ENCODE measurements around the gene KRTAP9-9.
"Not testable (repeated sequence)": the region's sequence is repeated elsewhere in the genome, so short reads cannot be mapped to it uniquely, and the experiment has no call there.

KRTAP9-9 gene

DNA sequence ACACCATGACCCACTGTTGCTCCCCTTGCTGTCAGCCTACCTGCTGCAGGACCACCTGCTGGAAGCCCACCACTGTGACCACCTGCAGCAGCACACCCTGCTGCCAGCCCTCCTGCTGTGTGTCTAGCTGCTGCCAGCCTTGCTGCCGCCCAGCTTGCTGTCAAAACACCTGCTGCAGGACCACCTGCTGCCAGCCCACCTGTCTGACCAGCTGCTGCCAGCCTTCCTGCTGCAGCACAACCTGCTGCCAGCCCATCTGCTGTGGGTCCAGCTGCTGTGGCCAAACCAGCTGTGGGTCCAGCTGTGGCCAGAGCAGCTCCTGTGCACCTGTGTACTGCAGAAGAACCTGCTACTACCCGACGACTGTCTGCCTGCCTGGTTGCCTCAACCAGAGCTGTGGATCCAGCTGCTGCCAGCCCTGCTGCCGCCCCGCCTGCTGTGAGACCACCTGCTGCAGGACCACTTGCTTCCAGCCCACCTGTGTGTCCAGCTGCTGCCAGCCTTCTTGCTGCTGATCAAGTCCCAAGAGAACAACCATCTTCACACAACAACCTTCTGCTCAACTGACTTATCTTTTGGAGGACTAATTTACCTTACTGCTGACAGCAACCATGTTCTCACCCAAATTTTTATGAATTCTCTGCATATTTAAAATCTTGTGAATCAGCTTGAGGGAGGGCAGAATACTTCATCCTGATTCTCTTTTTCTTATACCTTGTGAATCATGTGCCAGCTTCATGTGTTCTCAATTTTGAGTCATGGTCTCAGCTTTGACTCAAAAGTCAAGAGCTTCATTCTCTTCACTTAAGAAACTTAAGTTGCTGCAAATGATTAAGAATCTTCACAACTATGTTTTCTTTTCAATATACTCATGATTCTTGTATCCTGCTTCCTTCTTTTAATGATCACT lies at the start of gene KRTAP9-9:
Gene KRTAP9-9 (plus strand): TSS at position 4 of the 910 bp plus-strand sequence.
- H3K9me3 Mint-ChIP-seq, H3K4me1 Mint-ChIP-seq, H3K4me3 Mint-ChIP-seq, H3K27ac Mint-ChIP-seq, DNase-seq, H3K36me3 Mint-ChIP-seq: not testable (repeated sequence)
- H3K27me3 Mint-ChIP-seq = peaks cover 14% of the 10 kb centered on the region
- CTCF ChIA-PET = interaction anchor here (0.6 kb wide), 1 partner anchor 208 kb away, joined by 3 read pairs; no protein-coding TSS in a partner anchor

DNA sequence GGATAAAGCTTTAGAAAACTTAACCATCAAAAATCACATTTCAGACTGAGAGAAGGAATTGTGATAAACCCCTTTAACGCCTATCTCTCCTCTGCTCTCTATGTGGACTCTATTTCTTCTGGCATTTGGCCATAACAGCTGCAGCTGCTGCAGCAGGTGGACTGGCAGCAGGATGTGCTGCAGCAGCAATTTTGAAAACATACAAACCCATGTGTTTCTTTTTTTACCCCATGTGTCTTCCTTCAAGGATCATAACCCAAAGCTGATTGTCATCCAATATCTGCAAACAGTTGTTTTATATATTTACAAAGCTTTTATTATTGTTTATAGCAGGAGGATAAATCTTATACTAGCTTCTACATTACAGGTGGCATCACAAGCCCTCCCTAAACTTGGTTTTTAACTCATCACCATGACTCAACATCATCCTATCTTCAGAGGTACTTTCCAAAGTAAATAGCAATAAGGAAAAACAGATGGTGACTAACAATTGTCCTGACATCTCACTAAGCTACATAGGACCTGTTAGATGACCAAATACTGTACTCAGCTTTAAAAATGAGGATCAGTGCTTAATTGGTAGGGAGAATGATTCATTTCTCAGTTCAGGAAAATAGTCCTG lies 43.2 kb upstream of the KRTAP9-9 start:
- Mint-ChIP-seq H3K4me3 (no peak overlapping the region), H3K36me3 (no peaks in the 10 kb centered on the region), H3K27ac (no peak overlapping the region), H3K4me1 (no peaks in the 10 kb centered on the region), H3K27me3 (peaks cover 15% of the 10 kb centered on the region), H3K9me3 (no peaks in the 10 kb centered on the region)
- no peak for DNase-seq
- CTCF ChIA-PET = interaction anchor here (0.7 kb wide), 1 partner anchor 262 kb away, joined by 3 read pairs; no protein-coding TSS in a partner anchor

DNA sequence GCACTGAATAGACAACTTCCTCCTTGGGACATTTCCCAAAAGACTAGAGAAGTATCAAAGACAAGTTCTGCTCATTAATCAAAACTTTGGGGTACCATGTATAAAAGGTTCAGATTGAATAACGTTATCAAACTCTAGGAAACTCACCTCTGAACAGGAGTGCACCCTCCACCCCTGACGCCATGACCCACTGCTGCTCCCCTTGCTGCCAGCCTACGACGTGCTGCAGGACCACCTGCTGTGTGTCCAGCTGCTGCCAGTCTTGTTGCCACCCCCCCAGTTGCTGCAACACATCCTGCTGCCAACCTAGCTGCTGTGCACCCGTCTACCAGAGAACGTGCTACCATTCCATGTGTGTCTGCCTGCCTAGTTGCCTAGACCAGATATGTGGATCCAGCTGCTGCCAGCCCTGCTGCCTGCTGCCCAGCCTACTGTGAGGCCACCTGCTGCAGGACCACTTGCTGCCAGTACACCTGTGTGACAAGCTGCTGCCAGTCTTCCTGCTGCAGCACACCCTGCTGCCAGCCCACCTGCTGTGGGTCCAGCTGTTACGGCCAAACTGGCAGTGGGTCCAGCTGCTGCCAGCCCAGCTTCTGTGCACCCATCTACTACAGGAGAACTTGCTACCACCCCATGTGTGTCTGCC lies 42.5 kb upstream of the KRTAP9-9 start:
- CTCF ChIA-PET = no interaction called here
- Mint-ChIP-seq H3K36me3 (no peaks in the 10 kb centered on the region), H3K27me3 (peaks cover 15% of the 10 kb centered on the region), H3K27ac (no peak overlapping the region), H3K4me3 (no peak overlapping the region), H3K4me1 (no peaks in the 10 kb centered on the region), H3K9me3 (no peaks in the 10 kb centered on the region)
- no peak for DNase-seq

DNA sequence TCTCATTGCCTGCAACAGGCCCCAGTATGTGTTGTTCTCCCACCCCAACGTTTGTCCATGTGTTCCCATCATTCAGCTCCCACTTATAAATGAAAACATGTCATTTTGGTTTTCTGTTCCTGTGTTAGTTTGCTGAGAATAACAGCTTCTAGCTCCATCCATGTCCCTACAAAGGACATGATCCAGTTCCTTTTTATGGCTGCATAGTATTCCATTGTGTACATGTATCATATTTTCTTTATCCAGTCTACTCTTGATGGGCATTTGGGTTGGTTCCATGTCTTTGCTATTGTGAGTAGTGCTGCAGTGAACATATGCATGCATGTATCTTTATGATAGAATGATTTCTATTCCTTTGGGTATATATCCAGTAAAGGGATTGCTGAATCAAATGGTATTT lies 39.5 kb upstream of the KRTAP9-9 start:
- Mint-ChIP-seq H3K27ac (no peak overlapping the region), H3K4me3 (no peak overlapping the region), H3K4me1 (no peaks in the 10 kb centered on the region), H3K36me3 (no peaks in the 10 kb centered on the region), H3K27me3 (peaks cover 11% of the 10 kb centered on the region), H3K9me3 (peaks cover 2% of the 10 kb centered on the region)
- DNase-seq = no peak
- CTCF ChIA-PET = no interaction called here

DNA sequence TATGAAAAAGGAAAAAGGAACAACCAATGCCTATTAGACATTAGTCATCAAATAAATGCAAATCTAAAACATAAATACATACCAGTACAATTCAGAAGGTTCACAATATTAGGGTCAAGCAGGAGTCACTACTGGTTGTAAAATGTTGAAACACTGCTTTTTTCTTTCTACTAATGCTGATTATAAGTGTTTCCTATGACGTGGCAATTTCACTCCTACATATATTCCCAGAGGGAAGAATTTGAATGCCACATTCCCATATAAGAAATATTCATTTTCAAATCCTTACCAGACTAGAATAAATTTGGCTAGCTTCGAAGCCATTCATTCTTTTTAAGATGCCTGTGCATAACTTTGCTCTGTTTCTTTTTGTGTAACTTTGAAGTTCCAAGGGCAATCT lies 31.4 kb upstream of the KRTAP9-9 start:
- Mint-ChIP-seq H3K27ac (no peak overlapping the region), H3K9me3 (peaks cover 2% of the 10 kb centered on the region), H3K36me3 (no peaks in the 10 kb centered on the region), H3K4me3 (no peak overlapping the region), H3K27me3 (peaks cover 4% of the 10 kb centered on the region), H3K4me1 (no peaks in the 10 kb centered on the region)
- CTCF ChIA-PET = no interaction called here
- no peak for DNase-seq

DNA sequence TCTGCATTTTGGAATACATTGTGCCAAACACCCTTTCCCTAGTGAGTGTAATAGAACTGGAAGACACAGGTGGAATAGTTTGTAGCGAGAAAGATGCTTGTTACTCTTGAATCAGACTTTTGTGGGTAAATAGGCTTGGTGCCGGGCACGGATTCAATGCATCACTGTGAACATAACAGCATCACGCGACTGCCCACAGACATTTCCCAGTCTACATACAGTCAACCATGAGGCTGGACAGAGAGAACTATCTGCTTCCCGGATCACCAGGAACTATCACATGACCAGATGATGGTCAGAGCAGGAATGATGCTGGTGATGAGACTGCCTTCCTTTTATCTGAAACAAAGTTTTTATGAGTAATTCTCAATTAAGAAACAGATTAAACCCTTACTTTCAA lies 29.1 kb upstream of the KRTAP9-9 start:
- no peak overlapping the region for H3K27ac Mint-ChIP-seq
- H3K27me3 Mint-ChIP-seq = peaks cover 5% of the 10 kb centered on the region
- H3K4me1 Mint-ChIP-seq = no peaks in the 10 kb centered on the region
- no peak overlapping the region for H3K4me3 Mint-ChIP-seq
- CTCF ChIA-PET = no interaction called here
- no peak for DNase-seq
- no peaks in the 10 kb centered on the region for H3K36me3 Mint-ChIP-seq
- no peaks in the 10 kb centered on the region for H3K9me3 Mint-ChIP-seq

DNA sequence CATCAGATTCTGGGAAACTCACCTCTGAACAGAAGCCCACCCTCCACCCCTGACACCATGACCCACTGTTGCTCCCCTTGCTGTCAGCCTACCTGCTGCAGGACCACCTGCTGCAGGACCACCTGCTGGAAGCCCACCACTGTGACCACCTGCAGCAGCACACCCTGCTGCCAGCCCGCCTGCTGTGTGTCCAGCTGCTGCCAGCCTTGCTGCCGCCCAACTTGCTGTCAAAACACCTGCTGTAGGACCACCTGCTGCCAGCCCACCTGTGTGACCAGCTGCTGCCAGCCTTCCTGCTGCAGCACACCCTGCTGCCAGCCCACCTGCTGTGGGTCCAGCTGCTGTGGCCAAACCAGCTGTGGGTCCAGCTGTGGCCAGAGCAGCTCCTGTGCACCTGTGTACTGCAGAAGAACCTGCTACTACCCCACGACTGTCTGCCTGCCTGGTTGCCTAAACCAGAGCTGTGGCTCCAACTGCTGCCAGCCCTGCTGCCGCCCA lies 28.5 kb upstream of the KRTAP9-9 start, which contains the start of gene KRTAP9-2:
Gene KRTAP9-2 (plus strand): TSS at position 51 of the 498 bp plus-strand sequence. CDS start 7 bp downstream, at position 58.
- H3K4me3 Mint-ChIP-seq, H3K27ac Mint-ChIP-seq, CTCF ChIA-PET, H3K27me3 Mint-ChIP-seq, H3K36me3 Mint-ChIP-seq, DNase-seq, H3K9me3 Mint-ChIP-seq, H3K4me1 Mint-ChIP-seq: not testable (repeated sequence)

DNA sequence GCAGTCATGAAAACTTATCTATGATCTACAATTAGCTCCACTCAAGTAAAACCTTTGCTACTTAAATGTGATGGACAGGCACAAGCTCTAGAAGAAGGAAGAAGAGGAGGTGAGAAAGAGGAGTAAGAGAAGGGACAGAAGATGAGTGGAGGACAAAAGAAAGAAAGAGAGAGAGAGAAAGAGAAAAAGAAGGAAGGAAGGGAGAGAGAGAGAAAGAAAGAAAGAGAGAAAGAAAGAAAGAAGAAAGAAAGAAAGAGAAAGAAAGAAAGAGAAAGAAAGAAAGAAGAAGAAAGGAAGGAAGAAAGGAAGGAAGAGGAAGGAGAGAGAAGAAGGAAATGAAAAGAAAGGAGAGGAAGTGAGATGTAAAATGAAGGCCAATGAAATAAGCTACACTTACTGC lies 25.1 kb upstream of the KRTAP9-9 start:
- DNase-seq = no peak
- Mint-ChIP-seq H3K27me3 (peaks cover 16% of the 10 kb centered on the region), H3K4me1 (no peaks in the 10 kb centered on the region), H3K9me3 (no peaks in the 10 kb centered on the region), H3K27ac (no peak overlapping the region), H3K4me3 (no peak overlapping the region), H3K36me3 (no peaks in the 10 kb centered on the region)
- CTCF ChIA-PET = no interaction called here

DNA sequence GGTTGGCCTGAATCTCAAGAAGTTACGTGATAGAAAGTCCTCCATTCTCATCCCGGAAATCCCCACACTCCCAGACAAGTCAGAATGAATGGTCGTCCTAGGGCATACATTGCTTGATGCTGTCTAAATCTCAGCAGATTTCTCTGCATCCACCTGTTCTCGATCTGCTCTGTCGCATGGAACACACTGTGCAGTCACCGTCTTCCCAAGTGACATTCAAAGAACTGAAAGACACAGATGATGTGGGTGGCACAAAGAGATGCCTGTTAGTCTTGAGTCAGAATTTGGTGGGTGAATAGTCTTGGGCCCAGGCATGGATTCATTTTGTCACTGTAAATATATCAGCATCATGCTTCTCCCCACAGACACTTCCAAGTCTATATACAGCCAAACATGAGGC lies 23.5 kb upstream of the KRTAP9-9 start:
- H3K4me1 Mint-ChIP-seq = no peaks in the 10 kb centered on the region
- H3K27me3 Mint-ChIP-seq = peaks cover 23% of the 10 kb centered on the region
- no peak overlapping the region for H3K4me3 Mint-ChIP-seq
- H3K36me3 Mint-ChIP-seq = no peaks in the 10 kb centered on the region
- no peak for DNase-seq
- H3K27ac Mint-ChIP-seq = no peak overlapping the region
- CTCF ChIA-PET = no interaction called here
- H3K9me3 Mint-ChIP-seq = no peaks in the 10 kb centered on the region

DNA sequence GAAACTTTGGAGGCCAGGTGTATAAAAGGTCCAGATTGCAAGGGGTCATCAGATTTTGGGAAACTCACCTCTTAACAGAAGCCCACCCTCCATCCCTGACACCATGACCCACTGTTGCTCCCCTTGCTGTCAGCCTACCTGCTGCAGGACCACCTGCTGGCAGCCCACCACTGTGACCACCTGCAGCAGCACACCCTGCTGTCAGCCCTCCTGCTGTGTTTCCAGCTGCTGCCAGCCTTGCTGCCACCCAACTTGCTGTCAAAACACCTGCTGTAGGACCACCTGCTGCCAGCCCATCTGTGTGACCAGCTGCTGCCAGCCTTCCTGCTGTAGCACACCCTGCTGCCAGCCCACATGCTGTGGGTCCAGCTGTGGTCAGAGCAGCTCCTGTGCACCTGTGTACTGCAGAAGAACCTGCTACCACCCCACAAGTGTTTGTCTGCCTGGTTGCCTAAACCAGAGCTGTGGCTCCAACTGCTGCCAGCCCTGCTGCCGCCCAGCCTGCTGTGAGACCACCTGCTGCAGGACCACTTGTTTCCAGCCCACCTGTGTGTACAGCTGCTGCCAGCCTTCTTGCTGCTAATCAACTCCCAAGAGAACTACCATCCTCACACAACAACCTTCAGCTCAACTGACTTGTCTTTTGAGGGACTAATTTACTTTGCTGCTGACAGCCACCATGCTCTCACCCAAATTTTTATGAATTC lies 22.6 kb upstream of the KRTAP9-9 start, which contains the start of gene KRTAP9-3:
Gene KRTAP9-3 (plus strand): TSS at position 51 of the 707 bp plus-strand sequence. CDS start 53 bp downstream, at position 104.
- H3K4me1 Mint-ChIP-seq, CTCF ChIA-PET: not testable (repeated sequence)

DNA sequence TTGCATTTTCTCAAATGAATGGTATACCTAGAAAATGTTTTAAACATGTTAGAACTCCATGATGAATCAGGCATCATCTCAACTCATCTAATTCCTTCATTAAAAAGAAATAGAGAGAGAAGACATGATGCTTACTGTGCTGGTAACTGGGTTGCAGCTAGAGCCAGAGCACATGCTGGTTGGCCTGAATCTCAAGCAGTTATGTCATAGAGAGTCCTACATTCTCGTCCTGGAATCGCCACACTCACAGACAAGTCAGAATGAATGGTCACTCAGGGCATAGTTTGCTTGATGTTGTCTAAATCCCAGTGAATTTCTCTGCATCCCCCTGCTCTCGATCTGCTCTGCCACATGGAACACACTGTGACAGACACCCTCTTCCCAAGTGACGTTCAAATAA lies 18.1 kb upstream of the KRTAP9-9 start:
- H3K4me1 Mint-ChIP-seq, H3K27ac Mint-ChIP-seq, H3K9me3 Mint-ChIP-seq, CTCF ChIA-PET, H3K36me3 Mint-ChIP-seq, DNase-seq, H3K4me3 Mint-ChIP-seq: not testable (repeated sequence)
- peaks cover 28% of the 10 kb centered on the region for H3K27me3 Mint-ChIP-seq

More for the DNA sequence above, 22.6 kb upstream of the KRTAP9-9 start, which contains the start of gene KRTAP9-3:
- not testable (repeated sequence) for H3K36me3 Mint-ChIP-seq, H3K9me3 Mint-ChIP-seq, DNase-seq, H3K4me3 Mint-ChIP-seq, H3K27ac Mint-ChIP-seq
- H3K27me3 Mint-ChIP-seq = peaks cover 23% of the 10 kb centered on the region

DNA sequence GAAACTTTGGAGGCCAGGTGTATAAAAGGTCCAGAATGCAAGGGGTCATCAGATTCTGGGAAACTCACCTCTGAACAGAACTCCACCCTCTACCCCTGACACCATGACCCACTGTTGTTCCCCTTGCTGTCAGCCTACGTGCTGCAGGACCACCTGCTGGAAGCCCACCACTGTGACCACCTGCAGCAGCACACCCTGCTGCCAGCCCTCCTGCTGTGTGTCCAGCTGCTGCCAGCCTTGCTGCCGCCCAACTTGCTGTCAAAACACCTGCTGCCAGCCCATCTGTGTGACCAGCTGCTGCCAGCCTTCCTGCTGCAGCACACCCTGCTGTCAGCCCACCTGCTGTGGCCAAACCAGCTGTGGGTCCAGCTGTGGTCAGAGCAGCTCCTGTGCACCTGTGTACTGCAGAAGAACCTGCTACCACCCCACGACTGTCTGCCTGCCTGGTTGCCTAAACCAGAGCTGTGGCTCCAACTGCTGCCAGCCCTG lies 17.2 kb upstream of the KRTAP9-9 start, which contains the start of gene KRTAP9-8:
Gene KRTAP9-8 (plus strand): TSS at position 51 of the 489 bp plus-strand sequence. CDS start 53 bp downstream, at position 104.
- H3K9me3 Mint-ChIP-seq, H3K4me3 Mint-ChIP-seq, H3K36me3 Mint-ChIP-seq, H3K4me1 Mint-ChIP-seq, DNase-seq, H3K27ac Mint-ChIP-seq, CTCF ChIA-PET: not testable (repeated sequence)
- peaks cover 24% of the 10 kb centered on the region for H3K27me3 Mint-ChIP-seq

DNA sequence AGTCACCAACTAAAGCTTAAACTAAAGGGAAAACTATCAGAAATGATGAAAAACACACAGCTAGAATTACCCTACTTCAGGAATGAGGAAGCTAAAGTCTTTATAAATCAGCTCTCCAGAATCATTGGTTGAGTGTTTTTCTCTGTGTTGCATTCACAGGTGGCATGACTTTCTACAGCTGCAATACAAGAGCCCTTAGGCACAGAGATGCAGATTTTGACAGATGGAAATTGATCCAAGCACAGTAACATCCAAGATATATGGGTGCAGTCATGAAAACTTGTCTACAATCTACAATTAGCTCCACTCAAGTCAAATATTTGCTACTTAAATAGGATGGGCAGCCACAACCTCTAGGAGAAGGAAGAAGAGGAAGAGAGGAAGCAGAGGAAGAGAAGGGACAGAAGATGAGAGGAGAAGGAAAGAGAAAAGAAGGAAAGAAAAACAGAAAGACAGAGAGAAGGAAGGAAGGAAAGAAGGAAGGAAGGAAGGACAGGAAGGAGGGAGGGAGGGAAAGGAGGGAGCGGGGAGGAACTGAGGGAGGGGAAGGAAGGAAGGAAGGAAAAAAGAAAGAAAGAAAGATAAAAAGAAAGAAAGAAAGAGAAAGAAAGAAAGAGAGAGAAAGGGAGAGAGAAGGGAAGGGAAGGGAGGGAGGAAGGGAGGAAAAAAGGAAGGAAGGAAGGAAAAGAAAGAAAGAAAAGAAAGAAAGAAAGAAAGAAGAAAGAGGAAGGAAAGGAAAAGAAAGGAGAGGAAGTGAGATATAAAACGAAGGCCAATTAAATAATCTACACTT lies 8.0 kb upstream of the KRTAP9-9 start:
- DNase-seq, H3K4me3 Mint-ChIP-seq, H3K4me1 Mint-ChIP-seq, H3K9me3 Mint-ChIP-seq, H3K27ac Mint-ChIP-seq, H3K36me3 Mint-ChIP-seq, CTCF ChIA-PET: not testable (repeated sequence)
- peaks cover 16% of the 10 kb centered on the region for H3K27me3 Mint-ChIP-seq

All from activated naive CD4-positive, alpha-beta T cell treated with anti-CD3 and anti-CD28 coated beads, Interleukin-2, amount 10 ng/mL, durations not matched to agents 7 days and 5 days (primary cell).